ENCODE data around the gene LNPK. TPM values are rescaled to one million over a fixed set of nuclear protein-coding genes. Genes with fewer than 3 reads are reported as not detected.

Gene LNPK
- total and polyA plus RNA-seq, 2 of the 4 experiments (the other 2 are of a cell fraction): 18.7 to 48.6 TPM

DNA sequence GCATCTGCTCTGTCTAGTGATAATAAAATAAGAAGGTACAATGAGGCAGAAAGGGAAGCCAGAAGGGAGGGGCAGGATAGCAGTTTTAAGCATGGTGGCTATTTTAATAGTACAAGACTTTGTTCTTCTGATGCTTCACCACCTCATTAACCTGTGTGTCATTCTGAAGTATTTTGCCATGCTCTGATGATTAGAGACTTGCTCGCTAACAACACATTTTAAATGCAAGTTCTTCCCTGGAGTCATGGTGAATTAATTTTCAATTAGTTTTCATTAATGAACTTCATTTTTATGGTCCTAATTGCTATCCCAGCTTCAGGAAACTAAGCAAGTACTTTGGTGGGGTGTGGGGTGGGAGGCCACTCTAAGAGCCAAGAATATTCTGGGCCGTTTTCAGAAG is 25.7 kb upstream of the LNPK start:
- ATAC-seq (ENCODE audit: low read depth): no peak
- H3K36me3 ChIP-seq (ENCODE audit: control insufficient read depth, insufficient read depth, low read length): no peaks in the 10 kb centered on the region
- in situ Hi-C loops (cut with MboI; ENCODE audit: low sequenced_read_pairs): no loop called here
- dilution Hi-C loops (cut with HindIII; ENCODE audit: low sequenced_read_pairs, unreplicated experiment): no loop called here
- H3K9me3 ChIP-seq (ENCODE audit: control insufficient read depth, insufficient read depth, low read length): no peaks in the 10 kb centered on the region
- H3K18ac ChIP-seq (ENCODE audit: low read depth, low read length): no peak overlapping the region
- POLR2A ChIA-PET (ENCODE audit: unreplicated experiment): no interaction called here
- DNase-seq: no peak
- no peak overlapping the region for H4K91ac ChIP-seq (ENCODE audit: insufficient read depth, low read depth, low read length)
- no peak overlapping the region for H3K56ac ChIP-seq (ENCODE audit: extremely low read depth, insufficient read depth, low read length)
- no peak overlapping the region for H4K8ac ChIP-seq (ENCODE audit: low read depth in 2 of 2, low read length in 2 of 2)
- no peaks in the 10 kb centered on the region for H3K4me1 ChIP-seq (ENCODE audit: control insufficient read depth, insufficient read depth, low read length)
- H2BK20ac ChIP-seq (ENCODE audit: low read depth, low read length): no peak overlapping the region
- no peak overlapping the region for H4K5ac ChIP-seq (ENCODE audit: low read depth, low read length)
- H3K79me1 ChIP-seq (ENCODE audit: low read depth in 1 of 2, low read length in 2 of 2): no peaks in the 10 kb centered on the region
- no peak overlapping the region for H3K4me2 ChIP-seq (ENCODE audit: low read depth, low read length)
- no peaks in the 10 kb centered on the region for H3K9me1 ChIP-seq (ENCODE audit: insufficient read depth, low read length)
- no peak overlapping the region for H3K4me3 ChIP-seq (ENCODE audit: insufficient read depth, low read depth, low read length)
- no CpG with 5 or more reads among the region's 2 CpGs for WGBS, 2 experiments (ENCODE audit: extremely low coverage in 2 of 2, insufficient read length in 1 of 2)
- H3K23ac ChIP-seq (ENCODE audit: low read depth, low read length): no peak overlapping the region
- no peak for TF ChIP-seq FOS (IDR thresholded peaks at IDR 0.05; ENCODE audit: low read depth, low read length)
- no peak for TF ChIP-seq RAD21 (IDR thresholded peaks at IDR 0.05; ENCODE audit: low read length)
- TF ChIP-seq, protein P1, sequence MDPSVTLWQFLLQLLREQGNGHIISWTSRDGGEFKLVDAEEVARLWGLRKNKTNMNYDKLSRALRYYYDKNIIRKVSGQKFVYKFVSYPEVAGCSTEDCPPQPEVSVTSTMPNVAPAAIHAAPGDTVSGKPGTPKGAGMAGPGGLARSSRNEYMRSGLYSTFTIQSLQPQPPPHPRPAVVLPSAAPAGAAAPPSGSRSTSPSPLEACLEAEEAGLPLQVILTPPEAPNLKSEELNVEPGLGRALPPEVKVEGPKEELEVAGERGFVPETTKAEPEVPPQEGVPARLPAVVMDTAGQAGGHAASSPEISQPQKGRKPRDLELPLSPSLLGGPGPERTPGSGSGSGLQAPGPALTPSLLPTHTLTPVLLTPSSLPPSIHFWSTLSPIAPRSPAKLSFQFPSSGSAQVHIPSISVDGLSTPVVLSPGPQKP (IDR thresholded peaks at IDR 0.05; ENCODE audit: borderline replicate concordance, low read depth, low read length): no peak
- TF ChIP-seq CEBPB (IDR thresholded peaks at IDR 0.05; ENCODE audit: low read depth, low read length): no peak
- no peak for TF ChIP-seq MAZ (IDR thresholded peaks at IDR 0.05; ENCODE audit: borderline replicate concordance, low read depth, low read length)
- TF ChIP-seq MAFK (IDR thresholded peaks at IDR 0.05; ENCODE audit: low read depth, low read length): no peak
- no peak for TF ChIP-seq BHLHE40 (IDR thresholded peaks at IDR 0.05; ENCODE audit: low read depth, low read length)
- TF ChIP-seq MXI1 (IDR thresholded peaks at IDR 0.05; ENCODE audit: borderline replicate concordance, low read depth, low read length): no peak
- no peak for TF ChIP-seq RFX5 (IDR thresholded peaks at IDR 0.05; ENCODE audit: low read depth, low read length)
- TF ChIP-seq USF2 (IDR thresholded peaks at IDR 0.05; ENCODE audit: low read depth, low read length): no peak
- no peak for TF ChIP-seq SMC3 (IDR thresholded peaks at IDR 0.05; ENCODE audit: low read depth, low read length)
- no peak for TF ChIP-seq POLR2A (IDR thresholded peaks at IDR 0.05; ENCODE audit: low read depth, low read length)
- TF ChIP-seq RCOR1 (IDR thresholded peaks at IDR 0.05; ENCODE audit: insufficient replicate concordance, low read length): no peak
- no peak for TF ChIP-seq NFE2L2 (IDR thresholded peaks at IDR 0.05; ENCODE audit: low read depth, low read length)
- TF ChIP-seq, protein P2, sequence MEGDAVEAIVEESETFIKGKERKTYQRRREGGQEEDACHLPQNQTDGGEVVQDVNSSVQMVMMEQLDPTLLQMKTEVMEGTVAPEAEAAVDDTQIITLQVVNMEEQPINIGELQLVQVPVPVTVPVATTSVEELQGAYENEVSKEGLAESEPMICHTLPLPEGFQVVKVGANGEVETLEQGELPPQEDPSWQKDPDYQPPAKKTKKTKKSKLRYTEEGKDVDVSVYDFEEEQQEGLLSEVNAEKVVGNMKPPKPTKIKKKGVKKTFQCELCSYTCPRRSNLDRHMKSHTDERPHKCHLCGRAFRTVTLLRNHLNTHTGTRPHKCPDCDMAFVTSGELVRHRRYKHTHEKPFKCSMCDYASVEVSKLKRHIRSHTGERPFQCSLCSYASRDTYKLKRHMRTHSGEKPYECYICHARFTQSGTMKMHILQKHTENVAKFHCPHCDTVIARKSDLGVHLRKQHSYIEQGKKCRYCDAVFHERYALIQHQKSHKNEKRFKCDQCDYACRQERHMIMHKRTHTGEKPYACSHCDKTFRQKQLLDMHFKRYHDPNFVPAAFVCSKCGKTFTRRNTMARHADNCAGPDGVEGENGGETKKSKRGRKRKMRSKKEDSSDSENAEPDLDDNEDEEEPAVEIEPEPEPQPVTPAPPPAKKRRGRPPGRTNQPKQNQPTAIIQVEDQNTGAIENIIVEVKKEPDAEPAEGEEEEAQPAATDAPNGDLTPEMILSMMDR (conservative IDR thresholded peaks at IDR 0.05; ENCODE audit: low read depth, low read length): no peak
- no peaks in the 10 kb centered on the region for H3K27me3 ChIP-seq (ENCODE audit: control insufficient read depth, insufficient read depth, low read length)
- BruUV-seq (replicated peaks): no TSS peak
- H2BK5ac ChIP-seq (ENCODE audit: low read depth, low read length, poor library complexity, severe bottlenecking): no peak overlapping the region
- no peak overlapping the region for H2AK5ac ChIP-seq (ENCODE audit: low read depth, low read length)
- H2AK9ac ChIP-seq (replicated peaks; ENCODE audit: low read depth, low read length, poor library complexity): no peak overlapping the region
- no peak overlapping the region for H3K27ac ChIP-seq (ENCODE audit: insufficient read depth, low read length)
- H4K20me1 ChIP-seq (ENCODE audit: insufficient read depth, low read length): no peaks in the 10 kb centered on the region
- H2AFZ ChIP-seq (replicated peaks; ENCODE audit: low read length, poor library complexity): no peak overlapping the region
- intact Hi-C loops (cut with micrococcal nuclease): no loop called here
- H3K4ac ChIP-seq (ENCODE audit: low read depth, low read length): no peak overlapping the region
- CTCF ChIA-PET: no interaction called here
- H3K9ac ChIP-seq (ENCODE audit: low read depth, low read length): no peak overlapping the region
- H2BK120ac ChIP-seq (ENCODE audit: low read depth, low read length): no peak overlapping the region
- H3K14ac ChIP-seq (replicated peaks; ENCODE audit: low read depth, low read length): no peak overlapping the region
- H2BK15ac ChIP-seq (ENCODE audit: low read depth, low read length): no peak overlapping the region
